NB4 (cell line): ENCODE data around the gene PDE8A.

Experiments
- MYC ChIP-seq: IDR thresholded peaks from 2 replicates; pipeline ENCODE4 v1.6.1; 2011; ENCODE audit warnings: low read depth, low read length
- POLR2A ChIP-seq: IDR thresholded peaks from 2 replicates; pipeline ENCODE4 v1.6.1; 2011; ENCODE audit warnings: mild to moderate bottlenecking; ENCODE audit not compliant: insufficient read length; ENCODE audit errors: extremely low read depth
- TF ChIP-seq, protein P1 (sequence below): IDR thresholded peaks from one replicate; pipeline ENCODE4 v1.5.1; 2012; ENCODE audit warnings: low read depth, low read length
- TF ChIP-seq, protein P2 (sequence below): IDR thresholded peaks from 2 replicates; pipeline ENCODE4 v1.6.1; 2011; ENCODE audit warnings: low read depth, low read length

DNA sequence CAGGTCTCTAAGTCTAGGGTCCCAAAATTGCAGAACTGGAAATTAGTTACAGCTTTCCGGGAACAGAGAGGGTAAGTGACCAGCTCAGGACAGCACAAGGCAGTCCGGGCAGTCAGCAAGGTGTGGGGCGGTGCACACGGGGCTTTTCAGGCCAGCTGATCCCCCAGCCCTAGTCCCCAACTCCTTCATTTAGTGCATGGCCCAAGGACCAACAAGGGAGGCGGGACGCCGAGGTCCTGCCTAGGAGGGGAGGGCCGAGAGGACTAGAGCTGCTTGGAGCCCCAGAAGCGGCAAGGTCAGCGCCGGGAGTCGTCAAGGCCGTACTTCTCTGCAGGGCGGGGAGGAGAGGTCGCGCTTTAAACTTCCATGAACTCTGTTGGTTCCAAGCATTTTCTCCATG, 2.0 kb upstream of the PDE8A start:
- TF ChIP-seq, protein P1, sequence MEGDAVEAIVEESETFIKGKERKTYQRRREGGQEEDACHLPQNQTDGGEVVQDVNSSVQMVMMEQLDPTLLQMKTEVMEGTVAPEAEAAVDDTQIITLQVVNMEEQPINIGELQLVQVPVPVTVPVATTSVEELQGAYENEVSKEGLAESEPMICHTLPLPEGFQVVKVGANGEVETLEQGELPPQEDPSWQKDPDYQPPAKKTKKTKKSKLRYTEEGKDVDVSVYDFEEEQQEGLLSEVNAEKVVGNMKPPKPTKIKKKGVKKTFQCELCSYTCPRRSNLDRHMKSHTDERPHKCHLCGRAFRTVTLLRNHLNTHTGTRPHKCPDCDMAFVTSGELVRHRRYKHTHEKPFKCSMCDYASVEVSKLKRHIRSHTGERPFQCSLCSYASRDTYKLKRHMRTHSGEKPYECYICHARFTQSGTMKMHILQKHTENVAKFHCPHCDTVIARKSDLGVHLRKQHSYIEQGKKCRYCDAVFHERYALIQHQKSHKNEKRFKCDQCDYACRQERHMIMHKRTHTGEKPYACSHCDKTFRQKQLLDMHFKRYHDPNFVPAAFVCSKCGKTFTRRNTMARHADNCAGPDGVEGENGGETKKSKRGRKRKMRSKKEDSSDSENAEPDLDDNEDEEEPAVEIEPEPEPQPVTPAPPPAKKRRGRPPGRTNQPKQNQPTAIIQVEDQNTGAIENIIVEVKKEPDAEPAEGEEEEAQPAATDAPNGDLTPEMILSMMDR: no peak
- TF ChIP-seq MYC (no peak), POLR2A (no peak)
- TF ChIP-seq, protein P2, sequence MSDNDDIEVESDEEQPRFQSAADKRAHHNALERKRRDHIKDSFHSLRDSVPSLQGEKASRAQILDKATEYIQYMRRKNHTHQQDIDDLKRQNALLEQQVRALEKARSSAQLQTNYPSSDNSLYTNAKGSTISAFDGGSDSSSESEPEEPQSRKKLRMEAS: no peak
